ENCODE measurements around the gene JTB. TPM values are rescaled to one million over a fixed set of nuclear protein-coding genes. Genes with fewer than 3 reads are reported as not detected.

Gene JTB
- total RNA-seq, 1 experiment from 2014 or later, result 123 TPM

DNA sequence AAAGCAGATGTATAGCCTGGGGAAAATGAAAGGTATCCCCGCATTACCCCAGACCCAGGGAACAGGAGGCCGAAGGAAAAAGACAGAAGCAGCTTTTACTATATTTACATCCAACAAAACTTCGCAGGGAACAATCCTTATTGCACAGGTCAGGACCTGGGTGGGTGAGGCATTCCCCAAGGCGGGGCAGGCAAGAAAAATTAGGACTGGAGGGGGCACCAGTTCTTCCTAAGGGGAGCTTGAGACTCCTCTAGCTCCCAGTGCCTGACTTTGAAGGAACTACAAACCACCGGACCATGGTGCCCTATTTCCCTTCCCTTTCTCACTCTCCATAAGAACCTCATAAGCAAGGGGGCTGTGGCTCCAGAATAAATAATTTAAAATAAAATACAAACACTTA lies 48.0 kb downstream of the JTB start:
- no peak overlapping the region for H3K4me3 ChIP-seq (replicated peaks in 1 of 2; ENCODE audit: low read depth in 1 of 2, low read length in 2 of 2)
- H3K27ac ChIP-seq (ENCODE audit: low read depth, low read length), result no peak overlapping the region
- ChIA-PET CTCF (interaction anchor here (1.4 kb wide), 1 partner anchor 17 kb away, joined by 5 read pairs; the partner anchor contains the start of gene DENND4B), POLR2A (no interaction called here), RAD21 (ENCODE audit: low non-redundant PET in 1 of 2, low total read pairs in 2 of 2, uncharacterized antibody in 2 of 2, unreplicated experiment in 2 of 2) (no interaction called here)
- no peak for TF ChIP-seq YY1 (IDR thresholded peaks at IDR 0.05; ENCODE audit: extremely low read depth, insufficient replicate concordance, low read depth, low read length)
- no peak for TF ChIP-seq MAX (IDR thresholded peaks at IDR 0.05)
- TF ChIP-seq ZFX (IDR thresholded peaks at IDR 0.05), result no peak
- no peak for TF ChIP-seq EZH2phosphoT487 (IDR thresholded peaks at IDR 0.05; ENCODE audit: borderline replicate concordance)
- no peak for TF ChIP-seq CBX3 (IDR thresholded peaks at IDR 0.05; ENCODE audit: low read depth)
- TF ChIP-seq TCF7L2 (IDR thresholded peaks at IDR 0.05; ENCODE audit: borderline replicate concordance, extremely low read depth, insufficient read depth, insufficient read length), result no peak
- no peak for TF ChIP-seq REST (IDR thresholded peaks at IDR 0.05; ENCODE audit: low read depth)
- no peak for TF ChIP-seq SP1 (IDR thresholded peaks at IDR 0.05; ENCODE audit: low read depth)
- TF ChIP-seq RAD21 (IDR thresholded peaks at IDR 0.05; ENCODE audit: low read depth), result no peak
- TF ChIP-seq POLR2AphosphoS5 (IDR thresholded peaks at IDR 0.05; ENCODE audit: low read depth, low read length), result no peak
- TF ChIP-seq, protein P1, sequence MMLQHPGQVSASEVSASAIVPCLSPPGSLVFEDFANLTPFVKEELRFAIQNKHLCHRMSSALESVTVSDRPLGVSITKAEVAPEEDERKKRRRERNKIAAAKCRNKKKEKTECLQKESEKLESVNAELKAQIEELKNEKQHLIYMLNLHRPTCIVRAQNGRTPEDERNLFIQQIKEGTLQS (IDR thresholded peaks at IDR 0.05), result no peak
- no peak for TF ChIP-seq CEBPB (IDR thresholded peaks at IDR 0.05; ENCODE audit: low read depth)
- no peak for TF ChIP-seq JUND (IDR thresholded peaks at IDR 0.05)
- no peak for TF ChIP-seq FOSL1 (IDR thresholded peaks at IDR 0.05; ENCODE audit: low read depth)
- no peak for TF ChIP-seq POLR2A (IDR thresholded peaks at IDR 0.05; ENCODE audit: borderline replicate concordance, extremely low read depth, insufficient read depth, insufficient read length)
- TF ChIP-seq ZNF274 (IDR thresholded peaks at IDR 0.05; ENCODE audit: low read depth, low read length), result no peak
- TF ChIP-seq, protein P2, sequence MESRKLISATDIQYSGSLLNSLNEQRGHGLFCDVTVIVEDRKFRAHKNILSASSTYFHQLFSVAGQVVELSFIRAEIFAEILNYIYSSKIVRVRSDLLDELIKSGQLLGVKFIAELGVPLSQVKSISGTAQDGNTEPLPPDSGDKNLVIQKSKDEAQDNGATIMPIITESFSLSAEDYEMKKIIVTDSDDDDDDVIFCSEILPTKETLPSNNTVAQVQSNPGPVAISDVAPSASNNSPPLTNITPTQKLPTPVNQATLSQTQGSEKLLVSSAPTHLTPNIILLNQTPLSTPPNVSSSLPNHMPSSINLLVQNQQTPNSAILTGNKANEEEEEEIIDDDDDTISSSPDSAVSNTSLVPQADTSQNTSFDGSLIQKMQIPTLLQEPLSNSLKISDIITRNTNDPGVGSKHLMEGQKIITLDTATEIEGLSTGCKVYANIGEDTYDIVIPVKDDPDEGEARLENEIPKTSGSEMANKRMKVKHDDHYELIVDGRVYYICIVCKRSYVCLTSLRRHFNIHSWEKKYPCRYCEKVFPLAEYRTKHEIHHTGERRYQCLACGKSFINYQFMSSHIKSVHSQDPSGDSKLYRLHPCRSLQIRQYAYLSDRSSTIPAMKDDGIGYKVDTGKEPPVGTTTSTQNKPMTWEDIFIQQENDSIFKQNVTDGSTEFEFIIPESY (IDR thresholded peaks at IDR 0.05; ENCODE audit: extremely low read depth, insufficient replicate concordance, low read length), result no peak
- no peak for TF ChIP-seq EZH2 (IDR thresholded peaks at IDR 0.05)
- no peak for TF ChIP-seq EGR1 (IDR thresholded peaks at IDR 0.05; ENCODE audit: low read depth)
- no peaks in the 10 kb centered on the region for H3K27me3 ChIP-seq (ENCODE audit: insufficient read depth, low read length)
- ATAC-seq (no peak), DNase-seq (ENCODE audit: low read depth, low spot score) (no peak)
- H4K20me1 ChIP-seq (ENCODE audit: insufficient read depth), result no peaks in the 10 kb centered on the region
- no peak overlapping the region for H3K4me2 ChIP-seq (ENCODE audit: low read length)
- no peaks in the 10 kb centered on the region for H3K9me3 ChIP-seq (ENCODE audit: control insufficient read depth in 1 of 2, insufficient read depth in 1 of 2, low read depth in 1 of 2, low read length in 2 of 2)
- peaks cover 5 to 11% of the 10 kb centered on the region in 2 experiments; a peak in 2 of 4 replicates for H3K36me3 ChIP-seq (ENCODE audit: control insufficient read depth in 1 of 2, insufficient read depth in 2 of 2, low read length in 2 of 2)
- no peak overlapping the region for H2AFZ ChIP-seq (ENCODE audit: low read depth, low read length, poor library complexity, severe bottlenecking)
- no peak overlapping the region for H3K9ac ChIP-seq (ENCODE audit: low read length)
- no peaks in the 10 kb centered on the region for H3K9me2 ChIP-seq (ENCODE audit: insufficient read depth)
- no TSS peak for BruUV-seq (replicated peaks)
- intact Hi-C loops (cut with micrococcal nuclease), result no loop called here
- peaks cover 2 to 3% of the 10 kb centered on the region in 2 experiments; a peak in 3 of 4 replicates for H3K4me1 ChIP-seq (ENCODE audit: control insufficient read depth in 1 of 2, insufficient read depth in 2 of 2, low read length in 2 of 2)
- no peaks in the 10 kb centered on the region for H3K79me2 ChIP-seq (ENCODE audit: insufficient read depth, low read length)

Data from HCT116 (cell line).